GM12891 (cell line): Measurements from ENCODE around the gene GPRIN3.

Source experiments
- POLR2A ChIP-seq: IDR thresholded peaks from 2 replicates; pipeline ENCODE4 v1.6.1; 2011; ENCODE audit warnings: low read depth, low read length, control low read depth
- POLR2AphosphoS5 ChIP-seq: IDR thresholded peaks from 2 replicates; pipeline ENCODE4 v1.6.1; 2011; ENCODE audit warnings: low read depth, low read length, control low read depth
- TAF1 ChIP-seq: IDR thresholded peaks from 2 replicates; pipeline ENCODE4 v1.6.1; 2011; ENCODE audit warnings: low read depth, low read length, control low read depth

GRCh38 chr4:89222170-89222569 is 85.4 kb downstream of the GPRIN3 start:
- TF ChIP-seq POLR2AphosphoS5 (no peak), POLR2A (no peak), TAF1 (no peak)
